Gastroesophageal sphincter (tissue), 3 donors: ENCODE data around the gene KLF18.

Experiments
- CTCF ChIP-seq, 4 experiments: fragments of 200-600 bp in 2 of 4; fragments of 450-650 bp in 2 of 4; sonication (generic) in 1 of 4; IDR thresholded peaks; one replicate each; pipeline ENCODE4 v1.5.1; 2017 to 2019; ENCODE audit warnings: antibody characterized with exemption in 4 of 4, mild to moderate bottlenecking in 2 of 4, moderate library complexity in 2 of 4
- EP300 ChIP-seq: sonication (generic); formaldehyde crosslinking; IDR thresholded peaks from one replicate; pipeline ENCODE4 v1.6.1; 2017; ENCODE audit warnings: antibody characterized with exemption, mild to moderate bottlenecking

- TF ChIP-seq CTCF (IDR thresholded peaks at IDR 0.05), result no peak
- TF ChIP-seq EP300, result no peak
Measured at GRCh38 chr1:44157903-44158302, 16.5 kb upstream of the KLF18 start.
